Measurements from ENCODE around the gene BAIAP2L2. TPM values are rescaled to one million over a fixed set of nuclear protein-coding genes. Genes with fewer than 3 reads are reported as not detected.

Gene BAIAP2L2
- total RNA-seq, 1 experiment from 2014 or later = not detected

GRCh38 chr22:38068641-38069371 lies 41.7 kb downstream of the BAIAP2L2 start:
- no peak for DNase-seq (ENCODE audit: low spot score)

GRCh38 chr22:38067761-38068360 lies 42.6 kb downstream of the BAIAP2L2 start:
- no peak for DNase-seq (ENCODE audit: low spot score)

GRCh38 chr22:38067028-38067415 lies 43.5 kb downstream of the BAIAP2L2 start:
- DNase-seq (ENCODE audit: low spot score) = no peak

- no peak for DNase-seq (ENCODE audit: low spot score)
Measured at GRCh38 chr22:38066381-38067027, 44.0 kb downstream of the BAIAP2L2 start.

GRCh38 chr22:38065539-38065938 lies 44.9 kb downstream of the BAIAP2L2 start:
- DNase-seq (ENCODE audit: low spot score) = no peak

- no peak for DNase-seq (ENCODE audit: low spot score)
Measured at GRCh38 chr22:38062791-38063190, 47.7 kb downstream of the BAIAP2L2 start.

- DNase-seq (ENCODE audit: low spot score) = peak; percentile 83
Measured at GRCh38 chr22:38056969-38057891, 53.3 kb downstream of the BAIAP2L2 start, which contains the start of gene PICK1. TSS of gene PICK1 (plus strand) at chr22:38057404. CDS start at chr22:38057810, 406 bp downstream.

- DNase-seq (ENCODE audit: low spot score) = peak; percentile 42
Measured at GRCh38 chr22:38051900-38052862, 58.3 kb downstream of the BAIAP2L2 start.

GRCh38 chr22:38051261-38051660 lies 59.2 kb downstream of the BAIAP2L2 start:
- DNase-seq (ENCODE audit: low spot score) = no peak

- DNase-seq (ENCODE audit: low spot score) = no peak
Measured at GRCh38 chr22:38050720-38051119, 59.8 kb downstream of the BAIAP2L2 start.

GRCh38 chr22:38049812-38050619 lies 60.5 kb downstream of the BAIAP2L2 start:
- no peak for DNase-seq (ENCODE audit: low spot score)

GRCh38 chr22:38046070-38046748 lies 64.3 kb downstream of the BAIAP2L2 start:
- no peak for DNase-seq (ENCODE audit: low spot score)

- no peak for DNase-seq (ENCODE audit: low spot score)
Measured at GRCh38 chr22:38043151-38044039, 67.1 kb downstream of the BAIAP2L2 start.

GRCh38 chr22:38042488-38042790 lies 68.0 kb downstream of the BAIAP2L2 start:
- DNase-seq (ENCODE audit: low spot score) = no peak

- no peak for DNase-seq (ENCODE audit: low spot score)
Measured at GRCh38 chr22:38041760-38042487, 68.6 kb downstream of the BAIAP2L2 start.

- peak; percentile 25 for DNase-seq (ENCODE audit: low spot score)
Measured at GRCh38 chr22:38040953-38041759, 69.3 kb downstream of the BAIAP2L2 start.
